Omental fat pad (tissue), 4 donors: ENCODE data around the gene SLC2A13. TPM values are rescaled to one million over a fixed set of nuclear protein-coding genes. Genes with fewer than 3 reads are reported as not detected.
"Not testable (repeated sequence)": the region's sequence is repeated elsewhere in the genome, so short reads cannot be mapped to it uniquely, and the experiment has no call there.

Experiments
- ATAC-seq: fragments of 150-250 bp; one replicate; pipeline ENCODE4 v1.9.1; 2016; ENCODE audit warnings: mild to moderate bottlenecking, moderate library complexity; ENCODE audit not compliant: low FRiP score
- DNase-seq: peaks from one replicate; pipeline ENCODE4 v3.0.0-alpha.2; 2019; ENCODE audit warnings: low spot score
- CTCF ChIP-seq, 3 donors: fragments of 450-650 bp; IDR thresholded peaks; one replicate each; pipeline ENCODE4 v1.5.1; 2016 to 2017; ENCODE audit warnings: antibody characterized with exemption in 3 of 3, mild to moderate bottlenecking in 3 of 3, moderate library complexity in 2 of 3
- total RNA-seq, 4 donors: library from RNA; depleted of rRNA; stranded (reverse); fragments of >200 nt; gene quantifications; one replicate each; pipeline ENCODE4 v1.1.0, GENCODE V29; 2016

SLC2A13 gene
- total RNA-seq, 4 donors from 2014 or later = 11.6 to 25.9 (median 15.6) TPM

- ATAC-seq = no peak
Observed at GRCh38 chr12:39763890-39764169, 342.1 kb downstream of the SLC2A13 start.

GRCh38 chr12:39763071-39763889 is 342.6 kb downstream of the SLC2A13 start:
- ATAC-seq (no peak), DNase-seq (no peak)
- no peak for TF ChIP-seq CTCF (IDR thresholded peaks at IDR 0.05)

More at GRCh38 chr12:39763890-39764169, 342.1 kb downstream of the SLC2A13 start:
- TF ChIP-seq CTCF (IDR thresholded peaks at IDR 0.05) = no peak
- no peak for DNase-seq

DNA sequence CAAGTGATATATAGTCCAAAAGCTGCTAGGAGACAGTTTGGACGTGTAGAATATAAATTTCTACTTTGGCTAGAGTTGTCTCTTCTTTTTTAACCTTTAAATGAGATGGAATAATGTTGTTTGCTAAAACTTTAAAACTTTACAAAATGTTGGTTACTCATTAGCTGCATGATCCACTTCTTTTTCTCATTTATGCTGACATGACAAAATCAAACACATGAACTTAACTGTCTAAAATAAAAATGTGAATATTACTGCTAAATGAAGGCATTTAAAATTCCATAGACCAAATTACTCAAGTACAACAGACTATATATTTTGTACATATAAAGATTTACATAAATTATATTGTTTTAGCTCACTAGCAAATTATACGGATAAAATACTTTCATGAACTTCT is 350.4 kb downstream of the SLC2A13 start:
- ATAC-seq = no peak
- no peak for TF ChIP-seq CTCF (IDR thresholded peaks at IDR 0.05)
- no peak for DNase-seq

GRCh38 chr12:39752482-39753137 is 353.3 kb downstream of the SLC2A13 start:
- ATAC-seq (no peak), DNase-seq (no peak)
- no peak for TF ChIP-seq CTCF (IDR thresholded peaks at IDR 0.05)

DNA sequence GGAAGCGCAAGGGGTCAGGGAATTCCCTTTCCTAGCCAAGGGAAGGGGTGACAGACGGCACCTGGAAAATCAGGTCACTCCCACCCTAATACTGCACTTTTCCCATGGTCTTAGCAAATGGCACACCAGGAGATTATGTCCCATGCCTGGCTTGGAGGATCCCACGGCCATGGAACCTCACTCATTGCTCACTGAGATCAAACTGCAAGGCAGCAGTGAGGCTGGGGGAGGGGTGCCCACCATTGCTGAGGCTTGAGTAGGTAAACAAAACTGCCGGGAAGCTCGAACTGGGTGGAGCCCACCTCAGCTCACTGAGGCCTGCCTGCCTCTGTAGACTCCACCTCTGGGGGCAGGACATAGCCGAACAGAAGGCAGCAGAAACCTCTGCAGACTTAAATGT is 359.7 kb downstream of the SLC2A13 start:
- not testable (repeated sequence) for ATAC-seq, DNase-seq

- DNase-seq (no peak), ATAC-seq (no peak)
- no peak for TF ChIP-seq CTCF (IDR thresholded peaks at IDR 0.05)
Observed at GRCh38 chr12:39743655-39744054, 362.2 kb downstream of the SLC2A13 start.

DNA sequence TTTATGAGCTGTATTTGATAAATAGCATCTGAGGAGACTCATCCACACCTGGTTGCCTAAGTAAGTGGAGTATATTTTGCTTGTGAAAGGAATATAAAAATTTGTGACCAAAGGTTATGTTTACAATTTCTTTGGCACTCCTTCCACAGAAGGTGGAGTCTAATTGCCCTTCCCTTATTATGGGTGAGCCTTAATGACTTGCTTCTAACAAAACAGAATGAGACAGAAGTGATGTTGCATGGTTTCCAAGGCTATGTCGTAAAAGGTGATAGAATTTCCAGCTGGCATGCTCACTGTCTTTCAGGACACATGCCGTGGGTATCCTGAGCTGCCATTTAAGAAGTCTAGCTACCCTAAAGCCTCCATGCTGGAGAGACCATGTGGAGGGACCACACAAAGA is 369.5 kb downstream of the SLC2A13 start:
- no peak for DNase-seq
- no peak for TF ChIP-seq CTCF (IDR thresholded peaks at IDR 0.05)
- no peak for ATAC-seq
